Left lung (tissue), 10 donors: Measurements from ENCODE around the gene PLD4. TPM values are rescaled to one million over a fixed set of nuclear protein-coding genes. Genes with fewer than 3 reads are reported as not detected.
A peak's percentile ranks its signal among the peaks of the same experiment; 100 is the strongest.

ENCODE experiments used
- ATAC-seq: fragments of 200-7000 bp; cut with Tn5 transposase; one replicate; pipeline ENCODE4 v1.9.1; 2020; ENCODE audit warnings: moderate library complexity
- DNase-seq, 4 donors: peaks; one replicate each; pipeline ENCODE4 v3.0.0-alpha.2; 2013 to 2020
- H3K27ac ChIP-seq, 2 donors: fragments of 200-600 bp; sonication (generic) in 1 of 2; one replicate each; pipeline versions ENCODE4 v1.5.0 to v1.8.0; 2020 to 2021
- H3K27me3 ChIP-seq, 2 donors: fragments of 200-600 bp; sonication (generic) in 1 of 2; one replicate each; pipeline versions ENCODE4 v1.5.0 to v1.8.0; 2020 to 2021
- H3K36me3 ChIP-seq, 2 donors: fragments of 200-600 bp; sonication (generic) in 1 of 2; one replicate each; pipeline versions ENCODE4 v1.5.0 to v1.8.0; 2020 to 2021
- H3K4me1 ChIP-seq, 2 donors: fragments of 200-600 bp; one replicate each; pipeline ENCODE4 v1.8.0; 2021
- H3K4me3 ChIP-seq, 2 donors: fragments of 200-600 bp; sonication (generic) in 1 of 2; one replicate each; pipeline versions ENCODE4 v1.5.0 to v1.8.0; 2020 to 2021; ENCODE audit warnings: mild to moderate bottlenecking in 1 of 2
- H3K9me3 ChIP-seq, 2 donors: fragments of 200-600 bp; sonication (generic) in 1 of 2; one replicate each; pipeline versions ENCODE4 v1.5.0 to v1.8.0; 2020 to 2021
- intact Hi-C, 2 donors: fragments of 100-400 bp; cut with DNase I; formaldehyde crosslinking; loops; one replicate each; pipeline versions ENCODE4 v1.11.2 to v1.14.2; 2022
- polyA plus RNA-seq, 6 donors: library from polyadenylated mRNA; unstranded; fragments of 120-200 nt; gene quantifications; one replicate each; pipeline ENCODE4 v1.2.1, GENCODE V29; 2013; ENCODE audit not compliant: insufficient read length in 6 of 6
- total RNA-seq, 2 donors: library from RNA; stranded (reverse); fragmentation: NEBNext Ultra II Directional; extraction: Animal tissue kit (Norgen Biotek cat#: 25700); gene quantifications; one replicate each; pipeline ENCODE4 v1.2.1, GENCODE V29; 2021
- TF ChIP-seq, protein P1 (sequence below), 2 donors: fragments of 200-600 bp; sonication (generic) in 1 of 2; IDR thresholded peaks; one replicate each; pipeline versions ENCODE4 v1.5.0 to v1.8.0; 2021; ENCODE audit warnings: antibody characterized with exemption in 2 of 2
- donor health status: DM: no; HTN: yes; CAD: no.
- donor health status: DM: no; HTN: no; CAD: no.

PLD4 gene
- total and polyA plus RNA-seq, 8 donors: 0.76 to 8.0 (median 4.7) TPM

DNA sequence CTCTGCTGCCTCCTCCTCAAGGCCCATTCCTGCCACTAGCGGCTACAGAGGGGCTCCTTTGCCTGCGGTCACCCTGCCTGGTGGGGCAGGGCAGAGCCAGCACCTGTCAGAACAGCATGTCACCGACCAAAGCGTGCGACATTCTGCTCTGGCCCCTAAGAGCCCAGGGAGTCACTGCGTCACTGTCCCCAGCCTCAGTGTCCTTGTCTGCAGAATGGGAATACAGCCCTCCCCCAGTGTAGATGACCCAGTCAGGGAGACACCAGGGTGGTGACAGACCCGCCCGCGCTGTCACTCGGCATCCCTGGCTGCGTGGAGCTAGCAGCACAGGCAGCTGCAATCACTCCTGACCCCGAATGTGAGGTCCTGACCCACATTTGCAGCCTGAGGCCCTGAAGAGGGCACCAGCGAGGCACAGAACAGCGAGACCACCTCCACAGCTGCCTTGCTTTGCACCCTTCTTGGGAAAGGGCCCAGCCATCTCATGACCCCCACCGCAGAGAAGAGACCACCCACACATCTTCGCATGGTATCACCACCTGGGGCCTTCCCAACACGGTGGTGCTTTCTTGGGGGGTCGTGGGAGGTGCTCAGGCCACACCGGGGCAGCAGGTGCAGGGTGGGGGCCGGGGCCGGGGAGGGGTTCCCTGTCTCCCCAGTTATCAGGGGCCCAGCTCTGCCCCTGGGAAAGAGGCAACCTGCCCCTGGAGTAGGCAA lies 51.0 kb downstream of the PLD4 start:
- TF ChIP-seq, protein P1, sequence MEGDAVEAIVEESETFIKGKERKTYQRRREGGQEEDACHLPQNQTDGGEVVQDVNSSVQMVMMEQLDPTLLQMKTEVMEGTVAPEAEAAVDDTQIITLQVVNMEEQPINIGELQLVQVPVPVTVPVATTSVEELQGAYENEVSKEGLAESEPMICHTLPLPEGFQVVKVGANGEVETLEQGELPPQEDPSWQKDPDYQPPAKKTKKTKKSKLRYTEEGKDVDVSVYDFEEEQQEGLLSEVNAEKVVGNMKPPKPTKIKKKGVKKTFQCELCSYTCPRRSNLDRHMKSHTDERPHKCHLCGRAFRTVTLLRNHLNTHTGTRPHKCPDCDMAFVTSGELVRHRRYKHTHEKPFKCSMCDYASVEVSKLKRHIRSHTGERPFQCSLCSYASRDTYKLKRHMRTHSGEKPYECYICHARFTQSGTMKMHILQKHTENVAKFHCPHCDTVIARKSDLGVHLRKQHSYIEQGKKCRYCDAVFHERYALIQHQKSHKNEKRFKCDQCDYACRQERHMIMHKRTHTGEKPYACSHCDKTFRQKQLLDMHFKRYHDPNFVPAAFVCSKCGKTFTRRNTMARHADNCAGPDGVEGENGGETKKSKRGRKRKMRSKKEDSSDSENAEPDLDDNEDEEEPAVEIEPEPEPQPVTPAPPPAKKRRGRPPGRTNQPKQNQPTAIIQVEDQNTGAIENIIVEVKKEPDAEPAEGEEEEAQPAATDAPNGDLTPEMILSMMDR (IDR thresholded peaks at IDR 0.05): no peak
- no peak overlapping the region for H3K27ac ChIP-seq

DNA sequence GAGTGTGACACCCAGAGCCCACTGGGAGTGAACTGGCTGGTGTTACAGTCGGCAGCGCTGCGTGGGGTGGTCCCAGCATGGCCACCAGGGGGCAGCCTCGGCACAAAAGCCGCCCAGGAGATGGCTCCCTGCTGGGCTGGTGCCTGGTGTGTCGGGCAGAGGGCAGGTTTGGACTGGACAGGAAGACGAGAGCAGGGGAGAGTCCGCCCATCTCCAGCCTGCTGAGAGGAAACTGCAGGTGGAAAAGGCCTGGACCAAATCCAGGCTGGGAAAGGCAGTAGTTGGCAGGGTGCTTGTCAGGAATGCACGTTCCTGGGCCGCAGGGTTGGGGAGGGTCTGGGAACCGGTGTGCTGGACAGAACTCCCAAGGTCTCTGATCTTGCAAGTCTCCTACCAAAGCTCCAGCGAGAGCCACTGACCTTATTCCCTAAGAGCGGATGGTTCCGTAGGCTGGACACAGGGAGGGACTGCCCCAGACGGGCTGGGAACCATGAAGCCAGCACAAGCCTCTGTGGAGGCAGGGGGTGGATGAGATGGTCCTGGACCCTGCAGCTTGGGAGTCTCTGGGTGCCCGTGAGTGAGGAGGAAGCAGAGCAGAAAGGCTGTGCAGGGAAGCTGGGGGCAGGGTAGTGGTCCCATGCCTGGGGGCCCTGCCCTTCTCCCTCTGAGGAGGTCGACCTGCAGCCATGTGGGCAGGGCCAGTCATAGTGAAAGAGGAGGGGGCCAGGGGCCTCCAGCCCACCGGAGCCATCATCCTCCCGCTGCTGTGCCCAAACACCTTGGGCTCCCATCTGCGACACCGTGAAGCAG lies 51.7 kb downstream of the PLD4 start:
- TF ChIP-seq, protein P1 (IDR thresholded peaks at IDR 0.05): peak; percentile 91 to 96
- Histone ChIP-seq H3K4me1 (peaks cover 45 to 86% of the 10 kb centered on the region in 2 donors), H3K9me3 (no peaks in the 10 kb centered on the region), H3K36me3 (no peaks in the 10 kb centered on the region), H3K27ac (no peak overlapping the region), H3K27me3 (peaks cover 0 to 32% of the 10 kb centered on the region in 2 donors), H3K4me3 (no peak overlapping the region)
- DNase-seq: peak in 3 of 4 donors; percentile 78 to 97 (median 86)
- intact Hi-C loops: loop anchor here in 1 of 2 donors (5.0 kb wide), 1 partner anchor 71 kb away; no protein-coding TSS in a partner anchor
- peak; percentile 43 for ATAC-seq

More for the DNA sequence above, 51.0 kb downstream of the PLD4 start:
- ATAC-seq (no peak), DNase-seq (peak in 1 of 4 donors; percentile 57)
- H3K4me3 ChIP-seq: no peak overlapping the region
- H3K27me3 ChIP-seq: peaks cover 0 to 32% of the 10 kb centered on the region in 2 donors
- H3K36me3 ChIP-seq: no peaks in the 10 kb centered on the region
- H3K9me3 ChIP-seq: no peaks in the 10 kb centered on the region
- intact Hi-C loops: loop anchor here in 1 of 2 donors (5.0 kb wide), 1 partner anchor 72 kb away; no protein-coding TSS in a partner anchor
- peaks cover 49 to 93% of the 10 kb centered on the region in 2 donors for H3K4me1 ChIP-seq

DNA sequence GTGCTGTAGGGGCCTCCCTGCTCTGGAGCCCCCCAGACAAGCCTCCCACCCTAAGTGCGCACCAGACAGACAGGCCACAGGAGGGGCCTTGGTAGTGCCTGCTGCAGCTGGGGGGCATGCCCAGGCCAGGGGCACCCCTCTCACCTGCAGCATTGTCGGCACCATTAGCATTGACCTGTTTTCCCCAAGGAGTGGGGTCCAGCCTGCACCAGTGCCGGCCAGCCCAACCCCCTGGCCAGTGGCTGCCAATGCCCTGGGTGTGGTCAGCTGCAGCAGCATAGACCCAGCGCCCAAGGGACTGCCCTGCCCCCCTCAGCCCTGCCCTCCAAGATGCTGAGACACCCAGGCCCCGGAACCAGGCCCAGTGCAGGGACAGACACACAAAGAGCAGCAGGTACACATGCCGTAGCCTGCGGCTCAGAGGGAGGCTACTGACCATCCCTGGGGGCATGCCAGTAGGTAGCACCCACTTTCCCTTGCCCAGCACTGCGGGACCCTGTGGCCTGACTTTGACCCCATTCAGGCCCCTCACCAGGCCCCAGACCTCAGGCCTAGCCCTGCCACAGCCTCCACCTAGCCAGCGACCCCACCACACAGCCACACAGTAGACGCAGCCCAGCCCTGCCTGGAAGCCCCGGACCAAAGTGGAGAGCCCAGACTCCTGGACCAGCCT lies 52.5 kb downstream of the PLD4 start:
- peak overlapping the region in 1 of 2 donors; percentile 37 for H3K4me3 ChIP-seq
- ATAC-seq: no peak

DNA sequence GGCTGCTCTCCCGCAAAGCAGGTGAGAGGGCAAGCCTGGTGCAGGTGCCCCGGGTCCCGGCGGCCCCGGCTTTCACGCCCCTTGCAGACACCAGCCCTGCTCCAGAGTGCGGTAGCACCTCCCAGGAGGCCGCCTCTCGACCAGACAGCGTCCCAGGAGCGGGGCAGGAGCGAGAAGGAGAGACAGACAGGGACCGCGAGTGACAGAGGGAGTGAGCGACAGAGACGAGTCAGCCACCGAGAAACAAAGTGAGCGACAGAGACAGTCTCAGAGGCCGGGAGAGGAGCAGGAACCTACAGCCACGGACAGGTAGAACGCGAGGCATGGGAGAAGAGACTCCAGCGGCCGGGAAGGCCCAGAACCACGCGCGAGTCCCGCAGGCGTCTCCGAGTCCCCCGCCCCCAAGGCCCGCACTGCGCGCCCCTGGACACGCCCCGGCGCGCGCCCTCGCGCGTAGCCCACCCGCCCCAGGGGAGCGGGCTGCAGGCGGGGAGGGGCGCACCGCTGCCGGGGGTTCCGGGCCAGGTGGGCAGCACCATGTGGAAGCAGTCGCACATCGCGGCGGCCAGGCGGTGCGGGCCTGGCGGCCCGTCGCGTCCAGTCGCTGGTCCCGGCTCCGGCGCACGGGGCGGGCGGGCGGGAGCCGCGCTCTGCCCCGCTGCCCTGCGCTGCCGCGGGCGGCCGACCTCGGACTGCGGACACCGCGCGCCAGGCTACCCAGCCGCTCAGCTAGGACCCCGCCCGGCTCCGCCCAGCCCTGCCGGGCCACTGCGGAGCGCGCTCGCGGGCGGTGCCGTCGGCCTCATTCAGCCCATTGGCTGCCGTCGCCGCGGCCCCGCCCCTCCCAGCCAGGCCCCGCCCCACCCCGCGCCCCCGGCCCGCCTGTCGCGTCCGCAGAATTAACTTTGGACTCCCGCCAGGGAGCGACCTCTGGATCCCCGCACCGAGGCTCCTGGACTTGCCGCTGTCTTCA lies 53.3 kb downstream of the PLD4 start, which contains the start of gene AHNAK2:
AHNAK2 (minus strand) TSS at position 694 of the 973 bp plus-strand sequence; CDS start at position 557, 137 bp downstream.
- Histone ChIP-seq H3K27ac (no peak within 1 kb of the TSS), H3K27me3 (peaks cover 0 to 32% of the 10 kb centered on the region in 2 donors), H3K4me1 (peaks cover 29 to 72% of the 10 kb centered on the region in 2 donors), H3K9me3 (no peaks in the 10 kb centered on the region), H3K36me3 (no peaks in the 10 kb centered on the region), H3K4me3 (peak within 1 kb of the TSS in 1 of 2 donors; percentile 37)
- intact Hi-C loops: loop anchor here in 1 of 2 donors (5.0 kb wide), 1 partner anchor 69 kb away; no protein-coding TSS in a partner anchor
- TF ChIP-seq, protein P1 (IDR thresholded peaks at IDR 0.05): no peak
- DNase-seq (peak in 3 of 4 donors; percentile 74 to 92 (median 82)), ATAC-seq (peak; percentile 68)

More for the DNA sequence above, 52.5 kb downstream of the PLD4 start:
- peak in 2 of 4 donors; percentile 34 to 68 for DNase-seq
- intact Hi-C loops: loop anchor here in 1 of 2 donors (5.0 kb wide), 1 partner anchor 70 kb away; no protein-coding TSS in a partner anchor
- H3K27me3 ChIP-seq: peaks cover 0 to 32% of the 10 kb centered on the region in 2 donors
- no peaks in the 10 kb centered on the region for H3K9me3 ChIP-seq
- no peak overlapping the region for H3K27ac ChIP-seq
- TF ChIP-seq, protein P1 (IDR thresholded peaks at IDR 0.05): no peak
- no peaks in the 10 kb centered on the region for H3K36me3 ChIP-seq
- H3K4me1 ChIP-seq: peaks cover 38 to 80% of the 10 kb centered on the region in 2 donors
